HepG2 (cell line): ENCODE data around the gene TFEB. TPM values are rescaled to one million over a fixed set of nuclear protein-coding genes. Genes with fewer than 3 reads are reported as not detected.

Experiments
- ATF5 ChIP-seq: sonication (generic); formaldehyde crosslinking; IDR thresholded peaks from 2 replicates; pipeline ENCODE4 v1.4.0; 2020; ENCODE audit warnings: mild to moderate bottlenecking, low read depth, missing genetic modification reagents
- CREM ChIP-seq, 2 experiments: sonication (generic) in 1 of 2; formaldehyde crosslinking in 1 of 2; IDR thresholded peaks; 2 replicates each; pipeline versions ENCODE4 v1.4.0 to v1.6.1; 2016 to 2020; ENCODE audit warnings: antibody characterized with exemption in 1 of 2, mild to moderate bottlenecking in 1 of 2, missing genetic modification reagents in 1 of 2
- EED ChIP-seq: sonication (generic); formaldehyde crosslinking; IDR thresholded peaks from 2 replicates; pipeline ENCODE4 v1.5.0; 2020; ENCODE audit warnings: mild to moderate bottlenecking, missing genetic modification reagents
- FOXP4 ChIP-seq: sonication (generic); formaldehyde crosslinking; IDR thresholded peaks from 2 replicates; pipeline ENCODE4 v1.4.0; 2020; ENCODE audit warnings: missing genetic modification reagents
- HNF4G ChIP-seq, 2 experiments: sonication (generic) in 1 of 2; formaldehyde crosslinking in 1 of 2; IDR thresholded peaks; 2 replicates each; pipeline versions ENCODE4 v1.4.0 to v1.6.1; 2011 to 2020; ENCODE audit warnings: borderline replicate concordance in 2 of 2, low read depth in 2 of 2, mild to moderate bottlenecking in 2 of 2, low read length in 1 of 2, missing genetic modification reagents in 1 of 2, moderate library complexity in 1 of 2
- JARID2 ChIP-seq: sonication (generic); formaldehyde crosslinking; IDR thresholded peaks from 2 replicates; pipeline ENCODE4 v1.8.1; 2023; ENCODE audit warnings: missing genetic modification reagents, inconsistent platforms; ENCODE audit not compliant: insufficient replicate concordance
- KLF9 ChIP-seq: IDR thresholded peaks from 2 replicates; pipeline ENCODE4 v1.6.1; 2016; ENCODE audit warnings: low read depth
- MAF1 ChIP-seq: sonication (generic); formaldehyde crosslinking; IDR thresholded peaks from 2 replicates; pipeline ENCODE4 v1.5.0; 2020; ENCODE audit warnings: missing genetic modification reagents, borderline replicate concordance
- MED8 ChIP-seq: sonication (generic); formaldehyde crosslinking; IDR thresholded peaks from 2 replicates; pipeline ENCODE4 v1.8.1; 2023; ENCODE audit warnings: mild to moderate bottlenecking, missing genetic modification reagents; ENCODE audit not compliant: insufficient replicate concordance
- TFE3 ChIP-seq: IDR thresholded peaks from 2 replicates; pipeline ENCODE4 v1.6.1; 2016
- XRCC5 ChIP-seq: fragments of 200-400 bp; formaldehyde crosslinking; optimal IDR thresholded peaks from 2 replicates; pipeline ENCODE3; 2017; ENCODE audit warnings: mild to moderate bottlenecking, low read length
- ZFP90 ChIP-seq: sonication (generic); formaldehyde crosslinking; IDR thresholded peaks from 2 replicates; pipeline ENCODE4 v1.8.0; 2022; ENCODE audit warnings: missing genetic modification reagents, mild to moderate bottlenecking, inconsistent platforms, borderline replicate concordance
- ZFP91 ChIP-seq: sonication (generic); formaldehyde crosslinking; IDR thresholded peaks from 2 replicates; pipeline ENCODE4 v1.9.0; 2022; ENCODE audit warnings: missing genetic modification reagents, mild to moderate bottlenecking, borderline replicate concordance
- ZMYM3 ChIP-seq: sonication (generic); formaldehyde crosslinking; IDR thresholded peaks from 2 replicates; pipeline ENCODE4 v1.5.1; 2020; ENCODE audit warnings: mild to moderate bottlenecking, missing genetic modification reagents
- ZNF251 ChIP-seq: sonication (generic); formaldehyde crosslinking; IDR thresholded peaks from 2 replicates; pipeline ENCODE4 v1.9.0; 2021; ENCODE audit warnings: mild to moderate bottlenecking, missing genetic modification reagents
- ZNF253 ChIP-seq: sonication (generic); formaldehyde crosslinking; IDR thresholded peaks from 2 replicates; pipeline ENCODE4 v1.8.0; 2022; ENCODE audit warnings: mild to moderate bottlenecking, missing genetic modification reagents, borderline replicate concordance
- ZNF275 ChIP-seq: sonication (generic); formaldehyde crosslinking; IDR thresholded peaks from 2 replicates; pipeline ENCODE4 v1.8.0; 2022; ENCODE audit warnings: missing genetic modification reagents, mild to moderate bottlenecking, inconsistent platforms, borderline replicate concordance
- ZNF468 ChIP-seq: sonication (generic); formaldehyde crosslinking; IDR thresholded peaks from 2 replicates; pipeline ENCODE4 v1.8.0; 2022; ENCODE audit warnings: mild to moderate bottlenecking, moderate library complexity, missing genetic modification reagents
- ZNF577 ChIP-seq: sonication (generic); formaldehyde crosslinking; IDR thresholded peaks from 2 replicates; pipeline ENCODE4 v1.4.0; 2020; ENCODE audit warnings: mild to moderate bottlenecking, low read depth, missing genetic modification reagents, borderline replicate concordance
- polyA plus RNA-seq, 8 experiments: library from polyadenylated mRNA; depleted of rRNA in 3 of 8; stranded (reverse) in 7 of 8; unstranded in 1 of 8; fragments of >200 nt; fragmentation: Illumina TruSeq in 4 of 8; extraction: Trizol in 4 of 8; gene quantifications; 2 replicates each; pipeline versions ENCODE4 v1.2.1 to v1.2.3, GENCODE V29; 2011 to 2016; ENCODE audit warnings: low read depth in 4 of 8, missing spikeins in 1 of 8, mixed read lengths in 1 of 8; ENCODE audit not compliant: insufficient read depth in 1 of 8
- total RNA-seq, 5 experiments: library from RNA; depleted of rRNA; stranded (reverse); fragments of >200 nt; fragmentation: Illumina TruSeq; extraction: Trizol; gene quantifications; 2 replicates each; pipeline ENCODE4 v1.2.3, GENCODE V29; 2016; ENCODE audit warnings: low read depth in 1 of 5

The TFEB gene
- total and polyA plus RNA-seq, 2 of the 13 experiments (the other 11 are each of a cell fraction or from before 2014, with no cell fraction given) = 13.3 to 18.7 TPM

- TF ChIP-seq XRCC5 (peak; percentile 66), TFE3 (CRISPR knock-in tag) (0 out of 2 replicates have a peak, but pooled peaks have one; percentile 31), ZNF251 (CRISPR knock-in tag) (no peak), ZFP91 (CRISPR knock-in tag) (peak; percentile 24; the same call in 1 of the 2 replicates), ZFP90 (0 out of 2 replicates have a peak, but pooled peaks have one; percentile 60), EED (CRISPR knock-in tag) (no peak), ZNF577 (CRISPR knock-in tag) (no peak), HNF4G (IDR thresholded peaks at IDR 0.05; ENCODE audit: borderline replicate concordance, low read depth, low read length) (peak; percentile 32; the same call in 1 of the 2 replicates), HNF4G (CRISPR knock-in tag; IDR thresholded peaks at IDR 0.05; ENCODE audit: borderline replicate concordance, low read depth) (no peak), MED8 (CRISPR knock-in tag) (peak; percentile 49), KLF9 (no peak), FOXP4 (CRISPR knock-in tag) (peak; percentile 70), CREM (IDR thresholded peaks at IDR 0.05) (0 out of 2 replicates have a peak, but pooled peaks have one; percentile 40), CREM (CRISPR knock-in tag; IDR thresholded peaks at IDR 0.05) (no peak), ZMYM3 (peak; percentile 47; the same call in 1 of the 2 replicates), ZNF253 (no peak), ZNF468 (CRISPR knock-in tag) (no peak), ZNF275 (CRISPR knock-in tag) (peak; percentile 76; the same call in 1 of the 2 replicates), ATF5 (CRISPR knock-in tag) (no peak), JARID2 (no peak), MAF1 (0 out of 2 replicates have a peak, but pooled peaks have one; percentile 83)
These were observed 33.3 kb upstream of the TFEB start (continued) for GRCh38 chr6:41768545-41769308.
